GM03348 (cell line): Measurements from ENCODE around the gene INPP4A.

Experiments
- DNase-seq: peaks from one replicate; pipeline ENCODE4 v3.0.0; 2012; ENCODE audit warnings: low spot score

INPP4A gene

GRCh38 chr2:98541906-98542305 lies 97.2 kb downstream of the INPP4A start:
- no peak for DNase-seq

GRCh38 chr2:98543214-98543613 lies 98.6 kb downstream of the INPP4A start:
- DNase-seq: no peak

- no peak for DNase-seq
These were observed 99.2 kb downstream of the INPP4A start for GRCh38 chr2:98543842-98544241.

- DNase-seq: no peak
These were observed 100.9 kb downstream of the INPP4A start for GRCh38 chr2:98545591-98545990.

- no peak for DNase-seq
These were observed 101.5 kb downstream of the INPP4A start for GRCh38 chr2:98546186-98546585.

- no peak for DNase-seq
These were observed 102.6 kb downstream of the INPP4A start for GRCh38 chr2:98547092-98547790.

- DNase-seq: no peak
These were observed 104.5 kb downstream of the INPP4A start for GRCh38 chr2:98548920-98549818.

GRCh38 chr2:98550165-98550564 lies 105.5 kb downstream of the INPP4A start:
- DNase-seq: no peak

GRCh38 chr2:98551316-98551715 lies 106.7 kb downstream of the INPP4A start:
- no peak for DNase-seq

- DNase-seq: peak; percentile 28
These were observed 108.0 kb downstream of the INPP4A start for GRCh38 chr2:98552499-98553179.

GRCh38 chr2:98554116-98554861 lies 109.6 kb downstream of the INPP4A start:
- DNase-seq: no peak

GRCh38 chr2:98555696-98556095 lies 111.0 kb downstream of the INPP4A start:
- no peak for DNase-seq

- no peak for DNase-seq
These were observed 111.8 kb downstream of the INPP4A start for GRCh38 chr2:98556344-98557033.

- no peak for DNase-seq
These were observed 114.3 kb downstream of the INPP4A start for GRCh38 chr2:98558852-98559530.

GRCh38 chr2:98559581-98559980 lies 114.9 kb downstream of the INPP4A start:
- no peak for DNase-seq

- DNase-seq: peak; percentile 87
These were observed 115.7 kb downstream of the INPP4A start for GRCh38 chr2:98560256-98560771.

GRCh38 chr2:98561018-98561417 lies 116.4 kb downstream of the INPP4A start:
- no peak for DNase-seq

- DNase-seq: no peak
These were observed 117.4 kb downstream of the INPP4A start for GRCh38 chr2:98561902-98562695.

GRCh38 chr2:98563394-98563793 lies 118.7 kb downstream of the INPP4A start:
- DNase-seq: no peak
